Measurements from ENCODE around the gene GPR162.

Gene GPR162

GRCh38 chr12:6787309-6787708, 34.3 kb upstream of the GPR162 start:
- DNase-seq (ENCODE audit: low read depth in 2 of 2), result no peak

GRCh38 chr12:6788972-6789924, 32.4 kb upstream of the GPR162 start, which contains the start of gene CD4:
TSS of gene CD4 (plus strand) at chr12:6789528. CDS start at chr12:6800139, 10,611 bp downstream.
- no peak for DNase-seq (ENCODE audit: low read depth in 2 of 2)

GRCh38 chr12:6790496-6791150, 31.0 kb upstream of the GPR162 start:
- DNase-seq (ENCODE audit: low read depth in 2 of 2), result no peak

GRCh38 chr12:6791931-6792520, 29.6 kb upstream of the GPR162 start:
- DNase-seq (ENCODE audit: low read depth in 2 of 2), result no peak

- no peak for DNase-seq (ENCODE audit: low read depth in 2 of 2)
Observed at GRCh38 chr12:6792522-6793201, 29.0 kb upstream of the GPR162 start.

GRCh38 chr12:6795088-6795487, 26.5 kb upstream of the GPR162 start:
- no peak for DNase-seq (ENCODE audit: low read depth in 2 of 2)

- no peak for DNase-seq (ENCODE audit: low read depth in 2 of 2)
Observed at GRCh38 chr12:6796576-6796975, 25.0 kb upstream of the GPR162 start.

GRCh38 chr12:6799147-6799546, 22.5 kb upstream of the GPR162 start:
- DNase-seq (ENCODE audit: low read depth in 2 of 2), result no peak

GRCh38 chr12:6807170-6807569, 14.5 kb upstream of the GPR162 start:
- no peak for DNase-seq (ENCODE audit: low read depth in 2 of 2)

GRCh38 chr12:6809056-6809455, 12.6 kb upstream of the GPR162 start:
- DNase-seq (ENCODE audit: low read depth in 2 of 2), result no peak

GRCh38 chr12:6810758-6811157, 10.9 kb upstream of the GPR162 start:
- DNase-seq (ENCODE audit: low read depth in 2 of 2), result no peak

GRCh38 chr12:6813363-6813762, 8.3 kb upstream of the GPR162 start:
- DNase-seq (ENCODE audit: low read depth in 2 of 2), result no peak

GRCh38 chr12:6816598-6816997, 5.0 kb upstream of the GPR162 start:
- no peak for DNase-seq (ENCODE audit: low read depth in 2 of 2)

GRCh38 chr12:6817098-6817497, 4.5 kb upstream of the GPR162 start:
- DNase-seq (ENCODE audit: low read depth in 2 of 2), result no peak

- no peak for DNase-seq (ENCODE audit: low read depth in 2 of 2)
Observed at GRCh38 chr12:6817662-6818157, 3.9 kb upstream of the GPR162 start.

GRCh38 chr12:6818222-6818621, 3.4 kb upstream of the GPR162 start:
- DNase-seq (ENCODE audit: low read depth in 2 of 2), result no peak

GRCh38 chr12:6818645-6819044, 3.0 kb upstream of the GPR162 start:
- DNase-seq (ENCODE audit: low read depth in 2 of 2), result no peak

GRCh38 chr12:6819106-6820030, 2.3 kb upstream of the GPR162 start:
- DNase-seq (ENCODE audit: low read depth in 2 of 2), result no peak

- no peak for DNase-seq (ENCODE audit: low read depth in 2 of 2)
Observed at GRCh38 chr12:6820166-6820565, 1.5 kb upstream of the GPR162 start.

GRCh38 chr12:6822426-6823135, 960 bp downstream of the GPR162 start:
- DNase-seq (ENCODE audit: low read depth in 2 of 2), result no peak
